ENCODE results near the gene GALNT13. TPM values are rescaled to one million over a fixed set of nuclear protein-coding genes. Genes with fewer than 3 reads are reported as not detected.

GALNT13 gene
- total RNA-seq, 2 experiments from 2014 or later = 0.55 to 0.61 TPM

DNA sequence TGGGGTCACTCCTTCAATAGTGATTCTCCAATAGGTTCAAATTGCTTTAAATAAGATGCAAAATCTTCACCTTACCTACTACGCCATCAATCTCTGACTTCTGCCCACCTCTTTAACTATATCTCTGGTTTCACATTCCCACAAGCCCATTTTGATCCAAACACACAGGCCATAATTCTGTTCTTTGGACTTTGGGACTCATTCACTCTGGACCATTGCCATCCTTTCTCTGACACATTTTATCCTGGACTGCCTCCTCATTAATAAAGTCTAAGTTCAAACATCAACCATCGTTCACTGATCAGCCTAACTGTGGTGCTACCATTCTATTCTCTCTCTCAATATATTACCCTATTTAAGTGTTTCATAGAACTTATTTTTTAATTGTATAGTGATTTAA, 332.2 kb downstream of the GALNT13 start:
- H3K36me3 Mint-ChIP-seq (ENCODE audit: low read depth) = no peaks in the 10 kb centered on the region
- no peak overlapping the region for H3K27ac Mint-ChIP-seq
- no peaks in the 10 kb centered on the region for H3K9me3 Mint-ChIP-seq (ENCODE audit: insufficient read depth)
- H3K4me3 Mint-ChIP-seq = no peak overlapping the region
- no peaks in the 10 kb centered on the region for H3K27me3 Mint-ChIP-seq (ENCODE audit: low read depth)
- ATAC-seq (no peak), DNase-seq (no peak)
- POLR2A ChIA-PET = no interaction called here
- H3K4me1 Mint-ChIP-seq (ENCODE audit: low read depth) = no peaks in the 10 kb centered on the region
- CTCF ChIA-PET = no interaction called here

DNA sequence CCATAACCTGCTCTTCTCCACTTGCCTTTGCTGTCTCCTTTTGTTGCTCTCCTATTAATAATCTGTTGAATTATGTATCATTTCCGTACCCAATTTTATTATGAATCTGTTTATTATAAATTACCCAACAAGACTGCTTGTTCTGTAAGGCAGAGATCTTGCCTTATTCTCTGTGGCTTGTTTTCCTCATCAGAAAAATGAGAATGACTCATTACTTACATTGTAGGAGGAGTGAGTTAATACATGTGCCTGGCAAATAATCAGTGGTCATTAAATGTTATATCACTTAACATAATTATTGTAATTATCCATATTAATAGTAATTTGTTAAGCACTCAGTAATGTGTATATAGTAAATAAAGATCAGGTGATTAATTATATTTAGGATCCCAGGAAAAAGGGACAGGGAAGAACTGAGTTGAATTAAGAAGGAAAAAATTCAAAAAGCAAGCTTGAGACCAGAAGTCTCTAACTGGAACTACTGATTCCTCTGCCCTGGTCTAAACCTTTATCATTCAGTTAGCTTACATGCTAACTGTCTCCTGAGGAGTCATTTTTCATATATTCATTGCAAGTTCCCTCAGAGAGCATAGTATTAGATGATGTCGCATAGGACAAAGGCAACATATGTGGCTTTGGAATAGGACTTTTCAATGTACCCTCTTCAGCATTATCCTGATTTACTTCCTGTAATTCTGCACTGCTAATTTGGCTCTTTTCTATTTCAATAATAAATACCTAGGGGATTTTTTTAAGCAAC, 335.7 kb downstream of the GALNT13 start:
- ChIA-PET CTCF (no interaction called here), POLR2A (no interaction called here)
- no peak for ATAC-seq
- DNase-seq = no peak
- no peaks in the 10 kb centered on the region for H3K27me3 Mint-ChIP-seq (ENCODE audit: low read depth)
- H3K36me3 Mint-ChIP-seq (ENCODE audit: low read depth) = no peaks in the 10 kb centered on the region
- H3K9me3 Mint-ChIP-seq (ENCODE audit: insufficient read depth) = no peaks in the 10 kb centered on the region
- no peaks in the 10 kb centered on the region for H3K4me1 Mint-ChIP-seq (ENCODE audit: low read depth)
- no peak overlapping the region for H3K27ac Mint-ChIP-seq
- no peak overlapping the region for H3K4me3 Mint-ChIP-seq

DNA sequence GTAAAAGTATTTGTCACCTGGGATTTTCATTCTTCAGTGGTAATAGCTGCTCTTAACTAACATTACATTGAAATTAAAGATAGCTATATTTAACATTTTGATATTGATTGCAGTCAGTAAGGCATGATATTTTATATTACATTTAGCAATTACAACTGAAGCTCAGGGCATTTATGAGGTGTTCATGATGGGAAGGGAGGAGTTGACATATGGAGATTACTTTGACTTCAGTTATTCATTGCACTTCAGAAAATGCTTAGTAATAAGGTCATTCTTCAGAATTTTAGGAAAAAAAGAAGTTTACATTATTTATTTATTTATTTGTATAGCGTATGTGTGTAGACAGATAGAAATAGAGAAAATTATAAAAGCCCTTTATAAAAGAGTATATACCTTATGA, 352.0 kb downstream of the GALNT13 start:
- Mint-ChIP-seq H3K4me3 (no peak overlapping the region), H3K9me3 (ENCODE audit: insufficient read depth) (peaks cover 4% of the 10 kb centered on the region), H3K27me3 (ENCODE audit: low read depth) (no peaks in the 10 kb centered on the region), H3K36me3 (ENCODE audit: low read depth) (no peaks in the 10 kb centered on the region), H3K4me1 (ENCODE audit: low read depth) (no peaks in the 10 kb centered on the region), H3K27ac (no peak overlapping the region)
- POLR2A ChIA-PET = no interaction called here
- CTCF ChIA-PET = no interaction called here
- DNase-seq = no peak
- no peak for ATAC-seq

- H3K9me3 Mint-ChIP-seq (ENCODE audit: insufficient read depth) = peaks cover 6% of the 10 kb centered on the region
- H3K4me1 Mint-ChIP-seq (ENCODE audit: low read depth) = no peaks in the 10 kb centered on the region
- POLR2A ChIA-PET = no interaction called here
- CTCF ChIA-PET = no interaction called here
- ATAC-seq (no peak), DNase-seq (no peak)
- no peak overlapping the region for H3K27ac Mint-ChIP-seq
- H3K36me3 Mint-ChIP-seq (ENCODE audit: low read depth) = no peaks in the 10 kb centered on the region
- no peaks in the 10 kb centered on the region for H3K27me3 Mint-ChIP-seq (ENCODE audit: low read depth)
- no peak overlapping the region for H3K4me3 Mint-ChIP-seq
Observed at GRCh38 chr2:154226931-154227330, 355.2 kb downstream of the GALNT13 start.

DNA sequence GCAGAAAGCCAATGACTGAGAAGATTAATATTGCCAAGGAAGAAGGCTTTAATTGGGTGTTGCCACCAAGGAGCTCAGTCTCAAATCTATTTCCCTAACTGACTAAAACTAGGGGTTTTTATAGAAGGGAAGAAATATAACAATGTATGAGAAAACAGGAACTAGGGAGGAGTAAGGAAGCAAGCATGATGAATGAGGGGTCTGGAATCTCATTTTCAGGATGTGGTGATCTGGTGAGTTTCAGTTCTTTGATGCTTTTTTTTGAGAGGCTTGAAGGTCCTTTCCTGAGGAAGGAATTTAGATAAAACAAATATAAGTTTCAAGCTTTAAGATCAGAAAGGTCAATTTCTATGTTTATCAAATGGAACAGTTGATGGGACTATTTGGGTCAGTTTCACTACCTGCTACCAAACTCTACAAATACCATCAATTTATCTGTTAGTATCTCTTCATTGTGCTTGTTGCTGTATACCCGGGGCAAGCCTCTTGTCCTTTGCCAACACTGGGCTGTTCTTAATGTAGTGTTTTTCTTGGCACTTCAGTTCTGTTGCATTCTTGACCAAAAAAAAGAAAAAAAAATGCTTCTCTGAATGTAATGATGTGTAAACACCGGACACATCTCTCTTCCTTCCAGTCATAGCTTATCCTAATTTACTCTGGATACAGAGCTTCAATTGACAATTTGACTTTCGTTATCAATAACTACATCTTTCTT, 357.0 kb downstream of the GALNT13 start:
- CTCF ChIA-PET = no interaction called here
- ATAC-seq (no peak), DNase-seq (no peak)
- H3K27me3 Mint-ChIP-seq (ENCODE audit: low read depth) = no peaks in the 10 kb centered on the region
- POLR2A ChIA-PET = no interaction called here
- no peak overlapping the region for H3K4me3 Mint-ChIP-seq
- H3K36me3 Mint-ChIP-seq (ENCODE audit: low read depth) = no peaks in the 10 kb centered on the region
- H3K27ac Mint-ChIP-seq = no peak overlapping the region
- peaks cover 6% of the 10 kb centered on the region for H3K9me3 Mint-ChIP-seq (ENCODE audit: insufficient read depth)
- H3K4me1 Mint-ChIP-seq (ENCODE audit: low read depth) = no peaks in the 10 kb centered on the region

GRCh38 chr2:154229966-154230365, 358.2 kb downstream of the GALNT13 start:
- Mint-ChIP-seq H3K9me3 (ENCODE audit: insufficient read depth) (peaks cover 6% of the 10 kb centered on the region), H3K27me3 (ENCODE audit: low read depth) (no peaks in the 10 kb centered on the region), H3K4me3 (no peak overlapping the region), H3K4me1 (ENCODE audit: low read depth) (no peaks in the 10 kb centered on the region), H3K27ac (no peak overlapping the region), H3K36me3 (ENCODE audit: low read depth) (no peaks in the 10 kb centered on the region)
- no peak for ATAC-seq
- POLR2A ChIA-PET = no interaction called here
- no peak for DNase-seq
- CTCF ChIA-PET = no interaction called here

- Mint-ChIP-seq H3K27ac (no peak overlapping the region), H3K4me3 (no peak overlapping the region), H3K4me1 (ENCODE audit: low read depth) (no peaks in the 10 kb centered on the region), H3K36me3 (ENCODE audit: low read depth) (no peaks in the 10 kb centered on the region), H3K27me3 (ENCODE audit: low read depth) (no peaks in the 10 kb centered on the region), H3K9me3 (ENCODE audit: insufficient read depth) (peaks cover 6% of the 10 kb centered on the region)
- DNase-seq = no peak
- ChIA-PET POLR2A (no interaction called here), CTCF (no interaction called here)
- no peak for ATAC-seq
Observed at GRCh38 chr2:154231021-154231420, 359.3 kb downstream of the GALNT13 start.

DNA sequence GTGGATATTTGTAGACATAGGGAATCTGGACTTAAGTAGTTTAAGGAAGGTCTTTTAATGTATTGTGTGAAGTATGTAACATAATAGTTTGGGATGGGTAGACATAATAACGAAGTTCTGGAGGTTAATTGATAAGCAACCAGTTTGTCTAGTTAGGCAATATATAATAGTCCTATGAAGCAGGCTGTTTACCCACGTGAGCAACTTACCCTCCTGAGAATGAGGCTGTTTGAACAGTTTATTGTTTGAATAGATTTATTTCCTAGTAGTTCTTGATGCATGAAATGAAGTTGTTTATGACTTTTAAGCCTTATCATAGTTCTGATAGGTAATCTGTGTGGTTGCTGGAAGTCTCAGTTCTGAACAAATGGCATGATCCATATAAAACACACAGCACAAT, 361.5 kb downstream of the GALNT13 start:
- CTCF ChIA-PET = no interaction called here
- H3K27ac Mint-ChIP-seq = no peak overlapping the region
- POLR2A ChIA-PET = no interaction called here
- H3K36me3 Mint-ChIP-seq (ENCODE audit: low read depth) = no peaks in the 10 kb centered on the region
- no peak for DNase-seq
- H3K4me3 Mint-ChIP-seq = no peak overlapping the region
- no peaks in the 10 kb centered on the region for H3K4me1 Mint-ChIP-seq (ENCODE audit: low read depth)
- no peak for ATAC-seq
- no peaks in the 10 kb centered on the region for H3K27me3 Mint-ChIP-seq (ENCODE audit: low read depth)
- peaks cover 6% of the 10 kb centered on the region for H3K9me3 Mint-ChIP-seq (ENCODE audit: insufficient read depth)

GRCh38 chr2:154238252-154238651, 366.5 kb downstream of the GALNT13 start:
- Mint-ChIP-seq H3K9me3 (ENCODE audit: insufficient read depth) (no peaks in the 10 kb centered on the region), H3K27ac (no peak overlapping the region), H3K27me3 (ENCODE audit: low read depth) (no peaks in the 10 kb centered on the region), H3K36me3 (ENCODE audit: low read depth) (no peaks in the 10 kb centered on the region), H3K4me1 (ENCODE audit: low read depth) (no peaks in the 10 kb centered on the region), H3K4me3 (no peak overlapping the region)
- POLR2A ChIA-PET = no interaction called here
- CTCF ChIA-PET = no interaction called here
- ATAC-seq (no peak), DNase-seq (no peak)

DNA sequence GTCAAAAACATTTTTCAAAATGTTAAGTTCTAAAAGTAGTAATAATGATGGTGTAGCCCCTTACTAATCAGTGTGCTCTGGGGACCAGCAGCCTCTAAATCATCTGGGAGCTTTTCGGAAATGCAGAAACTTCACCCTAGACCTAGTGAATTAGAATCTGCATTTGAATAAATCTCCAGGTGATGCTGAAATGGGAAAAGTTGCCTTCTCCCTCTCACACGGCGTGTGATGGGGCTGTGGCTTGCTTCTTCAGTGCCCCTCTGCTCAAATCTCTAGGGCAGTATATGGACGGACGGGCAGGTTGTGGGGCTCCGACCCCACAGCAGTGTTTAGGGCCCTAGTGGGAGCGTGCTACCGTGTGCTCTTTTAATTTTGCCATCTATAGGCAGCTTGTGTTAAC, 368.6 kb downstream of the GALNT13 start:
- H3K36me3 Mint-ChIP-seq (ENCODE audit: low read depth) = no peaks in the 10 kb centered on the region
- H3K27ac Mint-ChIP-seq = no peak overlapping the region
- no peaks in the 10 kb centered on the region for H3K9me3 Mint-ChIP-seq (ENCODE audit: insufficient read depth)
- ChIA-PET CTCF (no interaction called here), POLR2A (no interaction called here)
- no peak overlapping the region for H3K4me3 Mint-ChIP-seq
- no peaks in the 10 kb centered on the region for H3K27me3 Mint-ChIP-seq (ENCODE audit: low read depth)
- no peak for DNase-seq
- no peaks in the 10 kb centered on the region for H3K4me1 Mint-ChIP-seq (ENCODE audit: low read depth)
- no peak for ATAC-seq

DNA sequence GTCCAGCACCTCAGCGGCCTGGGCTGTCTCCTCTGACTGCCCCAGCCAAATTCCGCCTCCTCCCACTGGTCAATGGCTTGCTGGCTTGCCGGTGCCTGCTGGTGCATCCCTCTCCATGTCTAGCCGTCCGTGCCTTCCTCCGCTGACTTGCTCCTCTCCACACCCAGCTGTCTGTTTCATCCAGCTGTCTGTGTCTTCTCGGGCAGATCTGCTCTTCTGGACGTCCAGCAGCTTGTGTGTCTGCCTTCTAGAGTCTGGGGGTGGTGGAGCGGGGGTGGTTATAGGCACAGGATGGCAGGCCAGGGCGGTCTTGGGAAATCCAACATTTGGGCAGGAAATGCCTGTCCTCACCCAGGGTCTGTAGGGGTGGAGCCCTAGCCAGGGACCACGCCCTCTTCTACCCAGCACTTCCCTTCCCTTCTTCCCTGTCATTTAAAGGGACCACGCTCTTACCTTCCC, 369.2 kb downstream of the GALNT13 start:
- Mint-ChIP-seq H3K27me3 (ENCODE audit: low read depth) (no peaks in the 10 kb centered on the region), H3K4me1 (ENCODE audit: low read depth) (no peaks in the 10 kb centered on the region), H3K36me3 (ENCODE audit: low read depth) (no peaks in the 10 kb centered on the region), H3K4me3 (no peak overlapping the region), H3K9me3 (ENCODE audit: insufficient read depth) (no peaks in the 10 kb centered on the region), H3K27ac (no peak overlapping the region)
- CTCF ChIA-PET = no interaction called here
- DNase-seq = no peak
- no peak for ATAC-seq
- POLR2A ChIA-PET = no interaction called here

- H3K4me1 Mint-ChIP-seq (ENCODE audit: low read depth) = no peaks in the 10 kb centered on the region
- no peaks in the 10 kb centered on the region for H3K27me3 Mint-ChIP-seq (ENCODE audit: low read depth)
- no peaks in the 10 kb centered on the region for H3K9me3 Mint-ChIP-seq (ENCODE audit: insufficient read depth)
- ChIA-PET CTCF (no interaction called here), POLR2A (no interaction called here)
- H3K36me3 Mint-ChIP-seq (ENCODE audit: low read depth) = no peaks in the 10 kb centered on the region
- DNase-seq (no peak), ATAC-seq (no peak)
- no peak overlapping the region for H3K4me3 Mint-ChIP-seq
- H3K27ac Mint-ChIP-seq = no peak overlapping the region
Observed at GRCh38 chr2:154242687-154243086, 371.0 kb downstream of the GALNT13 start.

- Mint-ChIP-seq H3K4me1 (ENCODE audit: low read depth) (no peaks in the 10 kb centered on the region), H3K4me3 (no peak overlapping the region), H3K36me3 (ENCODE audit: low read depth) (no peaks in the 10 kb centered on the region), H3K9me3 (ENCODE audit: insufficient read depth) (no peaks in the 10 kb centered on the region), H3K27me3 (ENCODE audit: low read depth) (no peaks in the 10 kb centered on the region), H3K27ac (no peak overlapping the region)
- ATAC-seq = no peak
- POLR2A ChIA-PET = no interaction called here
- DNase-seq = no peak
- CTCF ChIA-PET = no interaction called here
Observed at GRCh38 chr2:154243685-154244084, 372.0 kb downstream of the GALNT13 start.
